H1 (cell line): ENCODE results near the gene PDK3. TPM values are rescaled to one million over a fixed set of nuclear protein-coding genes. Genes with fewer than 3 reads are reported as not detected.

Experiments
- CTCF ChIA-PET: fragments of 300-600 bp; sonication (Branson Sonifier 250); formaldehyde crosslinking; loops from one replicate; lab custom pipeline; 2021; ENCODE audit not compliant: partially characterized antibody; lab: Charles Lee
- POLR2A ChIA-PET: fragments of 300-600 bp; sonication (Branson Sonifier 250); formaldehyde crosslinking; loops from one replicate; lab custom pipeline; 2021; ENCODE audit warnings: inconsistent platforms; ENCODE audit not compliant: partially characterized antibody; lab: Charles Lee
- DNase-seq, 2 experiments: peaks; one replicate each; pipeline versions ENCODE4 v3.0.0 to v3.0.0-alpha.2; 2010 to 2022; ENCODE audit warnings: low spot score in 2 of 2, low read depth in 1 of 2, mixed read lengths in 1 of 2
- FAIRE-seq: peaks from 2 replicates; lab custom pipeline; 2011; peaks lifted over from hg19 to GRCh38; lab: Jason Lieb, UNC
- H2AFZ ChIP-seq: 2 replicates; pipeline ENCODE4 v1.8.1; 2012; ENCODE audit warnings: low read length, inconsistent platforms
- H2AK5ac ChIP-seq: 2 replicates; pipeline ENCODE4 v1.6.1; 2013; ENCODE audit warnings: low read depth, low read length
- H2BK120ac ChIP-seq: replicated peaks from 2 replicates; pipeline ENCODE3; 2013; ENCODE audit warnings: low read depth, low read length, inconsistent platforms
- H2BK12ac ChIP-seq: 2 replicates; pipeline ENCODE4 v1.6.1; 2013; ENCODE audit warnings: low read depth, low read length
- H2BK15ac ChIP-seq: 2 replicates; pipeline ENCODE4 v1.6.1; 2013; ENCODE audit warnings: low read length
- H2BK20ac ChIP-seq: 2 replicates; pipeline ENCODE4 v1.6.1; 2013; ENCODE audit warnings: low read length
- H2BK5ac ChIP-seq: 2 replicates; pipeline ENCODE4 v1.6.1; 2013; ENCODE audit warnings: low read depth, low read length
- H3K14ac ChIP-seq: 2 replicates; pipeline ENCODE4 v1.6.1; 2013; ENCODE audit warnings: inconsistent platforms; ENCODE audit not compliant: insufficient read length
- H3K18ac ChIP-seq: 2 replicates; pipeline ENCODE4 v1.6.1; 2013; ENCODE audit warnings: low read length; ENCODE audit errors: extremely low read depth
- H3K23ac ChIP-seq: 2 replicates; pipeline ENCODE4 v1.6.1; 2013; ENCODE audit warnings: inconsistent platforms; ENCODE audit not compliant: insufficient read length
- H3K23me2 ChIP-seq: 2 replicates; pipeline ENCODE4 v1.6.1; 2013; ENCODE audit warnings: low read depth, low read length
- H3K27ac ChIP-seq: 2 replicates; pipeline ENCODE4 v1.6.1; 2011; ENCODE audit warnings: low read depth, low read length, inconsistent platforms
- H3K27me3 ChIP-seq, 4 experiments: replicated peaks in 1 of 4; 1 replicate in 1 of 4; 2 replicates in 3 of 4; pipeline versions ENCODE4 v1.6.1 to v1.8.1; 2011 to 2013; ENCODE audit warnings: low read length in 3 of 4, mild to moderate bottlenecking in 3 of 4, inconsistent platforms in 2 of 4, mixed read lengths in 2 of 4, moderate library complexity in 1 of 4; ENCODE audit not compliant: control insufficient read depth in 3 of 4, insufficient read depth in 3 of 4; ENCODE audit errors: extremely low read depth in 1 of 4
- H3K36me3 ChIP-seq, 4 experiments: 2 replicates each; pipeline versions ENCODE4 v1.6.1 to v1.8.1; 2011 to 2013; ENCODE audit warnings: mild to moderate bottlenecking in 4 of 4, low read length in 3 of 4, moderate library complexity in 2 of 4, control low read depth in 1 of 4, inconsistent platforms in 1 of 4; ENCODE audit not compliant: insufficient read depth in 4 of 4, control insufficient read depth in 2 of 4
- H3K4ac ChIP-seq: replicated peaks from 2 replicates; pipeline ENCODE3; 2013; ENCODE audit warnings: low read length, low read depth, mixed read lengths, inconsistent platforms; ENCODE audit not compliant: insufficient read length
- H3K4me1 ChIP-seq, 4 experiments: replicated peaks in 1 of 4; 1 replicate in 1 of 4; 2 replicates in 3 of 4; pipeline versions ENCODE4 v1.6.1 to v1.8.1; 2011 to 2013; ENCODE audit warnings: low read length in 3 of 4, inconsistent platforms in 2 of 4, mixed read lengths in 1 of 4; ENCODE audit not compliant: insufficient read depth in 4 of 4, control insufficient read depth in 3 of 4
- H3K4me2 ChIP-seq, 2 experiments: 2 replicates each; pipeline versions ENCODE4 v1.6.1 to v1.8.1; 2011 to 2013; ENCODE audit warnings: low read depth in 2 of 2, low read length in 2 of 2, control low read depth in 1 of 2, inconsistent platforms in 1 of 2, mild to moderate bottlenecking in 1 of 2; ENCODE audit not compliant: insufficient read depth in 1 of 2
- H3K4me3 ChIP-seq, 4 experiments: fragments of 200-600, 300-600 bp in 1 of 4; sonication (generic), shearing (Covaris generic), sonication (Bioruptor Twin) in 1 of 4; 2 replicates each; pipeline versions ENCODE4 v1.5.1 to v1.8.1; 2011 to 2016; ENCODE audit warnings: low read length in 4 of 4, low read depth in 3 of 4, control low read depth in 2 of 4, inconsistent platforms in 2 of 4, mild to moderate bottlenecking in 2 of 4, mixed read lengths in 1 of 4, moderate library complexity in 1 of 4; ENCODE audit not compliant: insufficient read depth in 2 of 4; ENCODE audit errors: extremely low read depth in 1 of 4
- H3K56ac ChIP-seq: replicated peaks from 2 replicates; pipeline ENCODE3; 2013; ENCODE audit warnings: low read depth, mild to moderate bottlenecking, mixed read lengths, low read length, inconsistent platforms; ENCODE audit not compliant: insufficient read length
- H3K79me1 ChIP-seq: 2 replicates; pipeline ENCODE4 v1.6.1; 2013; ENCODE audit warnings: low read depth, low read length, control low read depth
- H3K79me2 ChIP-seq, 2 experiments: 2 replicates each; pipeline versions ENCODE4 v1.6.1 to v1.8.1; 2012 to 2013; ENCODE audit warnings: low read length in 2 of 2, mild to moderate bottlenecking in 2 of 2, inconsistent platforms in 1 of 2; ENCODE audit not compliant: insufficient read depth in 2 of 2, control insufficient read depth in 1 of 2
- H3K9ac ChIP-seq, 4 experiments: replicated peaks in 1 of 4; 1 replicate in 1 of 4; 2 replicates in 3 of 4; pipeline versions ENCODE4 v1.6.1 to v1.8.1; 2011 to 2013; ENCODE audit warnings: low read depth in 3 of 4, low read length in 3 of 4, control low read depth in 2 of 4, mild to moderate bottlenecking in 2 of 4, moderate library complexity in 2 of 4, inconsistent platforms in 1 of 4; ENCODE audit errors: extremely low read depth in 1 of 4
- H3K9me3 ChIP-seq, 2 experiments: 2 replicates each; pipeline versions ENCODE4 v1.6.1 to v1.8.1; 2012 to 2013; ENCODE audit warnings: mild to moderate bottlenecking in 2 of 2, moderate library complexity in 2 of 2, control low read depth in 1 of 2, inconsistent platforms in 1 of 2, low read depth in 1 of 2, low read length in 1 of 2, mixed read lengths in 1 of 2; ENCODE audit not compliant: insufficient read depth in 2 of 2
- H4K20me1 ChIP-seq, 2 experiments: replicated peaks in 1 of 2; 2 replicates each; pipeline versions ENCODE3 to v1.8.1; 2011 to 2013; ENCODE audit warnings: inconsistent platforms in 2 of 2, low read length in 2 of 2, mild to moderate bottlenecking in 1 of 2; ENCODE audit not compliant: insufficient read depth in 2 of 2, control insufficient read depth in 1 of 2
- H4K5ac ChIP-seq: 2 replicates; pipeline ENCODE4 v1.6.1; 2013; ENCODE audit warnings: low read length, low read depth, mixed read lengths, inconsistent platforms; ENCODE audit not compliant: insufficient read length
- H4K8ac ChIP-seq: 2 replicates; pipeline ENCODE4 v1.8.0; 2013; ENCODE audit warnings: mild to moderate bottlenecking, moderate library complexity, low read length, inconsistent platforms; ENCODE audit not compliant: insufficient read depth; ENCODE audit errors: extremely low read depth
- H4K91ac ChIP-seq: replicated peaks from 2 replicates; pipeline ENCODE3; 2013; ENCODE audit warnings: low read length, mixed read lengths, inconsistent platforms; ENCODE audit not compliant: insufficient read length
- RFX5 ChIP-seq: IDR thresholded peaks from 2 replicates; pipeline ENCODE4 v1.6.1; 2011; ENCODE audit warnings: low read depth, low read length, improper control_type of control experiment, borderline replicate concordance
- WGBS, 2 experiments: shearing (Covaris generic) in 1 of 2; methylation state at CpG; one replicate each; pipeline versions ENCODE4 v1.1.6 to v1.1.7; 2013 to 2015; ENCODE audit warnings: low lambda C conversion rate in 2 of 2, mixed read lengths in 2 of 2, inconsistent platforms in 1 of 2, low coverage in 1 of 2, missing lambda C conversion rate in 1 of 2; ENCODE audit not compliant: insufficient replicate concordance in 2 of 2, insufficient coverage in 1 of 2, insufficient read length in 1 of 2; ENCODE audit errors: extremely low coverage in 1 of 2, missing lambda C conversion rate in 1 of 2; 5-methylcytosine and 5-hydroxymethylcytosine counted together
- polyA plus RNA-seq, 7 experiments: library from polyadenylated mRNA; depleted of rRNA in 3 of 7; stranded (reverse) in 5 of 7; unstranded in 2 of 7; fragments of >200 nt in 5 of 7; fragments of 200-250 nt in 2 of 7; gene quantifications; 1 replicate in 5 of 7; 2 replicates in 1 of 7; 4 replicates in 1 of 7; pipeline versions ENCODE4 v1.2.1 to v1.2.3, GENCODE V29; 2011 to 2013; ENCODE audit warnings: missing spikeins in 2 of 7, mixed read lengths in 2 of 7
- small RNA-seq: library from polyadenylated mRNA; stranded (forward); fragments of <200 nt; extraction: miRNeasy Mini kit (QIAGEN cat#:217004); gene quantifications from one replicate; pipeline ENCODE3, GENCODE V24; 2013; ENCODE audit not compliant: insufficient read depth
- total RNA-seq: library from RNA; stranded (reverse); fragmentation: NEBNext Ultra II Directional; extraction: Animal tissue kit (Norgen Biotek cat#: 25700); gene quantifications from 2 replicates; pipeline ENCODE4 v1.2.1, GENCODE V29; 2021

The PDK3 gene
- total and polyA plus RNA-seq, 2 of the 8 experiments (the other 6 are each of a cell fraction or from before 2014, with no cell fraction given): 22.5 to 25.5 TPM

GRCh38 chrX:24577091-24577490, 112.0 kb downstream of the PDK3 start:
- peaks cover 0 to 9% (median 0%) of the 10 kb centered on the region in 4 experiments; a peak in 1 of 8 replicates for H3K36me3 ChIP-seq
- H3K9ac ChIP-seq: no peak overlapping the region
- no peak overlapping the region for H2BK12ac ChIP-seq
- no peak overlapping the region for H3K4me2 ChIP-seq
- H3K23me2 ChIP-seq: no peaks in the 10 kb centered on the region
- H3K4me1 ChIP-seq: no peaks in the 10 kb centered on the region
- H3K23ac ChIP-seq: no peak overlapping the region
- no peak overlapping the region for H4K91ac ChIP-seq
- H3K56ac ChIP-seq: no peak overlapping the region
- H2BK15ac ChIP-seq: no peak overlapping the region
- H2BK5ac ChIP-seq: no peak overlapping the region
- TF ChIP-seq RFX5: no peak
- no peak overlapping the region for H4K5ac ChIP-seq
- H3K27ac ChIP-seq: no peak overlapping the region
- no peaks in the 10 kb centered on the region for H3K9me3 ChIP-seq
- no peak for FAIRE-seq
- H3K79me2 ChIP-seq: no peaks in the 10 kb centered on the region
- H2AFZ ChIP-seq: no peak overlapping the region
- no peak overlapping the region for H3K14ac ChIP-seq
- no peaks in the 10 kb centered on the region for H3K79me1 ChIP-seq
- ChIA-PET CTCF (no interaction called here), POLR2A (no interaction called here)
- 81% methylated on average over 9 of the region's 9 CpGs; no CpG with 5 or more reads in 1 of the 2 experiments for WGBS, 2 experiments
- H3K27me3 ChIP-seq: no peaks in the 10 kb centered on the region
- H4K8ac ChIP-seq: no peak overlapping the region
- no peaks in the 10 kb centered on the region for H4K20me1 ChIP-seq
- H3K4ac ChIP-seq: no peak overlapping the region
- no peak overlapping the region for H3K4me3 ChIP-seq
- H2BK20ac ChIP-seq: no peak overlapping the region
- H3K18ac ChIP-seq: no peak overlapping the region
- DNase-seq: no peak
- no peak overlapping the region for H2AK5ac ChIP-seq
- no peak overlapping the region for H2BK120ac ChIP-seq

Small RNAs within 50 kb of the gene (small RNA-seq; reads per million reads assigned to genes)
- gene SNRPEP9: not detected

Other genes with a start within 250 kb of the PDK3 start
- gene SUPT20HL2, start 151.2 kb upstream of the PDK3 start, total RNA-seq: not detected in 2 replicates
- gene SUPT20HL2, start 151.2 kb upstream of the PDK3 start, polyA plus RNA-seq (2011; rRNA removed): not detected in 2 replicates
- gene SUPT20HL1, start 104.6 kb upstream of the PDK3 start, total RNA-seq: not detected in 2 replicates
- gene SUPT20HL1, start 104.6 kb upstream of the PDK3 start, polyA plus RNA-seq (2011; rRNA removed): not detected in 2 replicates
- 30.6 and 30.8 TPM in 2 replicates for gene PCYT1B, start 182.1 kb downstream of the PDK3 start, total RNA-seq
- gene PCYT1B, start 182.1 kb downstream of the PDK3 start, polyA plus RNA-seq (2011; rRNA removed): 14.9 and 17.9 TPM in 2 replicates
- gene POLA1, start 228.6 kb downstream of the PDK3 start, total RNA-seq: 33.9 and 34.9 TPM in 2 replicates
- gene POLA1, start 228.6 kb downstream of the PDK3 start, polyA plus RNA-seq (2011; rRNA removed): 4.7 and 5.6 TPM in 2 replicates